GM21619 (cell line): ENCODE measurements around the gene TTC33.

Experiments
- ATAC-seq: cut with Tn5 transposase; IDR thresholded peaks from one replicate; pipeline ENCODE4 v1.9.1; 2021; ENCODE audit not compliant: unreplicated experiment

TTC33 gene

DNA sequence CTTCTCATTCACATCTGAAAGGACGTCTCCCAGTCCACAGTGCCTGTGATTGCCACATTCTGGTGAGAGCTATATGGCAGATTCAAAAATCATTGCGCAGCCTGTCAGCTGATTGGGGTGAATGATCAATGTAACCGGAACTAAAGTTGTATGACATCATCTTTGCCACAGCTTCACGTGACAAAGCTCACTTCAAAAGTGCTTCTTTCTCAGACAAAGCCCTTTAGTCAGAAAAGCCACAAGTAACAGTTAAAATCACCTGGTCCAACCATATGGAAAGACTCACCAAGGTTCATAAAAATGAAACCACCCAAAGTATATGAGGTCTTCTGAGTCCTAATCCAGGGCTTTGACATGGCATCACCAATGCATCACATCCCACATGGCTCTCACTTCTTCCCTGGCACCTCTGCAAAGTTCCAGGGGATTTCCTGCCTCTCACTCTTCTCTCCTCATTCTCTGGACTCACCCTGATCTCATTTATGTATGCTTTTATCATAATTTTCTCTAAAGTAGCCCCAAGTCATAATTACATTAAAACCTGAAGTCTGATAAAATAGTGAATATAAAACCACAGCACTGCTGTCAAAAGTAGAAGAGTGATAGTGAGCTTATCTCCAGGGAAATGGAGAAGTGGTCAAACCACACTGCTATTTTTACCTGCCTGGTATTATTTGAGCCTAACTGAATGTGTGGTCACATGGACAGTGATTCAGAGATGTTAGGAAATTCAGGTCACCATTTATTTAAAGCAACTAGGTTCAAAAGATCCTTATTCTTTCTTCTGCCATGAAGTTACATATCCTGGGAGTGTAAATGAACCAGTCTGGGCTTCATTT lies 269.1 kb downstream of the TTC33 start:
- ATAC-seq = peak; percentile 39

DNA sequence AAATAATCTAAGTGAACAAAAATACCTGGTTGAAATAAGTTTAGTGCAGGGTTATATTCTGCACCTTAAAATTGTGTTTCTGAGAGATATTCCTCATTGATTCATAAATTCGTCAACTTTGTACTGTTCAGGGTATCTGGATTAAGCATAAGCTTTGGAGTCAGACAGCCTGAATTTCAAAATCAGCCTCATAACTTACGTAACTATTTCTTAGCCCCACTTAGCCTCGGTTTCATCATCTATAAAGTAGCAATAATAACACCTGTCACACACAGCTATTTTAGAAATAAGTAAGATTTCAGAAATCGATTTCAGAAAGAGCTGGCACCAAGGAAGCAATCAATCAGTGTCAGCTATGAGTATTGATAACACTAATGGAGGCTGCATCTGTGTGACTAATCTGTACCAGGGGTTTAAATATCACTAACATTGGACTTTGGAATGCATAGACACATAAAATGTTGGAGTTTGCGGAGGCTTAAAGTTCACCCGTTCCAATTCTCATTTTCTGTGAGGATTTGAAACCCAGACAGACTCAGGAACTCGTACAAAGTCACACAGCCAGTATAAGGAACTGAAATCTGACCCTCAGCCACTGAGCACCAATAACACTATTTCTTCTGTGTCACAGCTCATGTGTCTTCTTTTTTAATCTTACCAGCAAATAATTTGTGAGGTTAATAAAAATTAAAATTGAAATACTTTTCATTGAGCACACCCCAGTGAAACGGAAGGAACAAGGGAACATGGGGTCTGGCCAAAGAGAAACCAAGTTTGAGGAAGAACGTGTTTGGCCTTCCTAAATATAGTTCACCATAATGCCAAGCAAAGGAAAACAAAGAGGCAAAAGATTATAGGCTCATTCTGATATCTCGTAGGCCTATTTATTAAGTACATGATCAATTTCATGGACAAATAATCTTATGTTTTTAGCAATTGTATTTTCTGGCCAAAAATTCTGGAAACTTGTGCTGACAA lies 270.5 kb downstream of the TTC33 start:
- peak; percentile 52 for ATAC-seq

DNA sequence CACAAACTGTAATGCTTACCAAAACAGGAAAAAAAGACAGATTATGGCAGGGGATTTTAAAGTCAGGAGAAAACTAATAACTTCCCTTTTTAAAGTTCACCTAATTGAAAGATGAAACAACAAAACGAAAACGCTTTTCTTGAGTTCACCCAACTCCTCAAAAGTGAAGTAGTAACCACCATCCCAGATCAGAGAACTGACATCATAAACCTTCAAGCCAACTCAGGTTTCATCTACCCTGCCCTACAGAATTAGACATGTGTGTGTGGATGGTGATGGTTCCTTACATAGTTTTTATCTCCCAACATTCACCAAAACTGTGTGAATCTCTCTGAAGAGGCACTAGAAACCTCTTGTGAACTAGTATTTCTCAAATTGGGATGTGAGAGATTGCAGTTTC lies 271.3 kb downstream of the TTC33 start:
- peak; percentile 39 for ATAC-seq

DNA sequence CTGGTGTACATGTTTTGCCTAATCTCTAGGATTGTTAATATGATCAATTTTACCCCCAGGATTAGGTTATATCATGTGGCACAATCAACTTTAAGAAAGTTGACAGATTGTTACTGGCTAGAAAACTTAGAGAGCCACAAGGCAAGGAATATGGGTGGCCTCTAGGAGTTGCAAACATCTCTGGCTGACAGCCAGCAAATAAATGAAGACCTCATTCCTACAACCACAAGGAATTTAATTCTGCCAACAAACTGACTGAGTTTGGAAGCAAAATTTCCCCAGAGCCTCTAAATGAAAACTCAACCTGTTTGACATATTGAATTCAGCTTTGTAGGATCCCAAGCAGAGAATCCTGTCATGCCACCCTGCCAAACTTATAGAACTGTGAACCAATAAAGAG lies 272.4 kb downstream of the TTC33 start:
- ATAC-seq = no peak

DNA sequence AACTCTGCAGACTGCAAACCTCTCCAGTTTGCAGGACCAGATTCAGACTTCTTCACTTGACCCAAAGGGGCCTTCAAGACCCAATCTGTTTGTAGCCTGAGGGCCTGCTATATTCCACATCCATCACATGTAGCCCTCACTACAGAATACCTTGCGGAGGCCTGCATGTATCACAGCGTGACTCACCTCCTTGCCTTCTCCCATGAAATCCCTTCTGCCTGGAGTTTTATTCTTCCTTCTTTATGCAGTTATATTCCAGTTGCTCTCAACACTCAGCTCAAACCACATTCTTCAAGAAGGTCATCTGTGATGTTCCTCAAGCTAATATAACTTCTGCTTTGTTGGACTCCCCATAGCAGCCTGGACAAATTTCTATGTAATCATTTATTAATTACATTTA lies 274.5 kb downstream of the TTC33 start:
- ATAC-seq = no peak

DNA sequence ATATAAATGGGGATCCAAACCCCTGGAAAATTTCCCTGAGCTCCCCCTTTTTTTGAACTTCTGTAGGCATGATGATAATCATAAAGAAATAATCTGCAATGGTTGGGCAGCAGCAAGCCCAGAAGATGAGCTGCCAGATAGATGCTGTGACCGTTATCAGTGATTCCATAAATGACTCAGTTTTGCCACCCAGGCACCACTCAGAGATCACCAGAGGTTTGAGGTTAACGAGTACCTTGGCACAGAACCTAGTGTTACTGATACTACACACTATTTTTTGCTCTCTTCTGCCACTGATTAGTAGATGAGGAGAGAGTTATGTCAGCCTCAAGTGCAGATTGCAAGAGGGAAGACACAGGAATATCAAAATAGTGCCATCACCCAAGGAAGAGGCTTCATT lies 275.4 kb downstream of the TTC33 start:
- ATAC-seq = no peak

DNA sequence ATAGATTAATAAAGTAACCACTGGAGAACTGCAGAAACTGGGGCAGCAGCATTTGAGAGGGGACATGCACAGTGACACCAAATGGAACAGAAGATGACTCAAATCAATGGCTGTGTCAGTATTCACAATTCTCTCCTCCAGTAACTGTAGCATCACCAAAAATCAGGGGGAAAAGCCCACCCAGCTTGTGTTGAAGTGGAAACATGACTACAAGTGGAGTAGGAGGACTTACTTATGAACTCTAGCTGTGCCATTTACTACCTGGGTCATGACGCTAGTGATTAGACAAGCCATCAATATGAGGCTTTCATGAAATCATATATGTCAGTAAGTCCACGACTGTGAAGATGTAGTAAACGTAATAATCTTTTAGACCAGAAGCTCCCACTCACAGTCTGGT lies 275.8 kb downstream of the TTC33 start:
- ATAC-seq = no peak

DNA sequence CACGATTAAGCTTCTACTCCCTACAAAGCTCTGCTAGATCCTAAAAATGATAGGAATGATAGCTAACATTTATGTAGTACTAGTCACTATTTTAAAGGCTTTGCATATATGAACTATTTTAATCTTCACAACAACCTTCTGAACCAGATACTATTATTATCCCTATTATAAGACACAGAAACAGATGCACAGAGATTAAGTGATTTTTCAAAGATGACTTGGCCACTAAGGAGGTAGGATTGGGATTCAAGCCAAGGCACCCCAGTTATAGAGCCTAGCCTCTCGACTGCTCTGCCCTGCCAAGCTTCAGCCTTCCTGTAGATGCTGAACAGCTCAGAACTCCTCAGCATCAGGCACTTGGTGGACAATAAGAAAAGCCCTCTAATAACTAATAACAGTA lies 277.0 kb downstream of the TTC33 start:
- no peak for ATAC-seq

DNA sequence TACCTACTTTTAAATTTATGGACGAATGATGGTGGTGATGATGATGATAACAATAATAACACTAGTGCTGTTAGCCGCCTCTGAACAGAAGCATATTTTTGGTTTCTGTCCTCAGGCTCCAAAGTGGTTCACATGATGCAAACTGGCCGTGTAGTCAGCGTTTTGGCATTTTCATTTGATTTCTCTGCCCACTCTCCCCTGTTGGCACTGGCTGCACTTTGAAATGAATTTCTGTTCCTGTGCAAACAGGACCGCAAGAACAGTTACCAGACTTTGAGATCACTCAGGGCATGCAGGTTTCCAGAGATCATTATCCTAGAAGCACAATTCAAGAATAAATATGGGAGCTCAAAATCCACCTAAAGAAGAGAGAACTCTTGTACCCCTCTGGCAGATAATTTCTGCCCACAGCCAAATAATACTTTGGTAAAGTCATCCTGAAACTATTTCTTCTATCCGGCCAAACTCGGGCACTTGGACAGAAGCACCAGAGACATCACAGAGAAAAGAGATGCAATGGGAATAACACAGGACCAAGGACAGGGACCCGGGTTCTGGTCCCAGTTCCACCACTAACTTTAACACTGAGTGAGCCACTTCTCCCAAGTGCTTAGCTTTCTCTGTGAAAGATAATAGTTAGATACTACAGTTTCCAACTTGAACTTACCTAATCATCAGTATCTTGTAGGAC lies 277.8 kb downstream of the TTC33 start:
- ATAC-seq = no peak

DNA sequence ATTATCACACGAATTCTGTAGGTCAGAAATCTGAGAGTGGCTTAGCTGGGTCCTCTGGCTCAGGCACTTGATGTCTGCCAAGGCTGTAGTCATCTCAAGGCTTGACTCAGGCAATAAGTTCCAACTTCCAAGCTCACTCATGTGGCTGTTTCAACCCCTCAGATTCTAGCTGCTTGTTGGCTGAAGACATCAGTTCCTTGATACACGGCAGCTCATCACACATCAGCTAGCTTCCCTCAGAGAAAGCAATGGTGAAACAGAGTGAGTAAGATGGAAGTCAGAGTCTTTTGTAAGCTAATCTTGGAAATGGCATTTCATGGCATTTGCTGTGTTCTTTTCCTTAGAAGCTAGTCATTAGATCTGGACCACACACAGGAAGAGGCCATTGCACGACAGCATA lies 280.2 kb downstream of the TTC33 start:
- no peak for ATAC-seq

DNA sequence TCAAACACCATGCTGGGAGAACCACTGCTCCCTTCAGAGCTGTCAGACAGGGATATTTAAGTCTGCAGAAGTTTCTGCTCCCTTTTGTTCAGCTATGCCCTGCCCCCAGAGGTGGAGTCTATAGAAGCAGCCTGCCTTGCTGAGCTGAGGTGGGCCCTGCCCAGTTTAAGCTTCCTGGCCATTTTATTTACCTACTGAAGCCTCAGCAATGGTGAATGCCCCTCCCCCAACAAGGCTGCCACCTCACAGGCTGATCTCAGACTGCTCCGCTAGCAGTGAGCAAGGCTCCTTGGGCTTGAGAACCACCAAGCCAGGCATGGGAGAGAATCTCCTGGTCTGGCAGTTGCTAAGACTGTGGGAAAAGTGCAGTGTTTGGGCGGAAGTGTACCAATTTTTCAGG lies 281.5 kb downstream of the TTC33 start:
- ATAC-seq = no peak

DNA sequence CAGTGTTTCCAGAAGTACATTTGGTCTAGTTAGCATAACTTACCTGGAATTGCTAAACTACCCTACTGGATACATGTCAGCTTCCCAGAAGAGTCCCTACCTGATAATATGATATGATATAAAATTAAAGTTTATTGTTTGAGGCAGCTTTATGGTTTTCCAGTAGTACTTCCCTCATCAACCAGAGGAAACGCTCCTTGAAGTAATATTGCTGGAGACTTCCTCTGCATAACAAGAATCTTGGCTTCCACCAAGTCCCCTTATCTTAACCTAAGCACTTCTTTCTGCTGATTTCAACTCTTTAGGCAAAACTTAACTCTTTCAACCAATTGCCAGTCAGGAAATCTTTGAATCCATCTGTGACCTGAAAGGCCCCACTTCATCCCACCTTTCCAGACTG lies 290.3 kb downstream of the TTC33 start:
- no peak for ATAC-seq

DNA sequence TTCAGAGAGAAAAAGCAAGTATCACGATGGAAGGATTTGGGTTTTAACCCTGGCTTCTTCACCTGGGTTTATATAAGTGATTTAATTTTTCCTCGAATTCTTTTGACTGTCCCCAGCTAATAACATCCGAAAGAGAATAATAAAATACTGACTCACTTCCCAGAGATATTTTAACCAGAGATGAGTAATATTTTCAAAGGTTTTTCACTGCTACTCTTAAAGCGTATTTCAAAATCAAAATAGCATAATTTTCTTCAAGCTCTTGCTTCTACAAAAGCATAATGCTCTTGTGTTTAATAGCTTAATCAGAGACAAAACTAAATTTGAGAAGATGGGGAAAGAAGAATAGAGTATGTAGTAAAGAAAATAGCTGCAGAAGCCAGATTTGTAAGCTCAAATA lies 291.2 kb downstream of the TTC33 start:
- no peak for ATAC-seq
